ENCODE data around the gene ZFP36L2. TPM values are rescaled to one million over a fixed set of nuclear protein-coding genes. Genes with fewer than 3 reads are reported as not detected.

Gene ZFP36L2
- total and polyA plus RNA-seq, 9 of the 15 experiments (the other 6 are each of a cell fraction or from before 2014, with no cell fraction given), result 4.1 to 60.6 (median 20.3) TPM

GRCh38 chr2:43210467-43211303, 15.7 kb downstream of the ZFP36L2 start:
- Histone ChIP-seq H4K20me1 (replicated peaks; ENCODE audit: control insufficient read depth, insufficient read depth, low read length) (no peaks in the 10 kb centered on the region), H3K27me3 (ENCODE audit: control insufficient read depth in 2 of 2, insufficient read depth in 2 of 2, low read length in 2 of 2) (no peaks in the 10 kb centered on the region), H3K4me2 (ENCODE audit: insufficient read depth, low read length) (peak overlapping the region; percentile 28; the same call in 1 of the 2 replicates), H2AFZ (ENCODE audit: low read depth, low read length) (peak overlapping the region; percentile 94), H3K36me3 (ENCODE audit: control insufficient read depth, insufficient read depth, low read length) (no peaks in the 10 kb centered on the region), H3K9me1 (ENCODE audit: control insufficient read depth, insufficient read depth, low read length) (no peaks in the 10 kb centered on the region), H3K79me2 (ENCODE audit: control insufficient read depth, insufficient read depth, low read length) (no peaks in the 10 kb centered on the region), H3K4me3 (no peak overlapping the region), H3K9me3 (replicated peaks; ENCODE audit: control insufficient read depth, insufficient read depth, low read depth, low read length) (no peaks in the 10 kb centered on the region), H3K27ac (ENCODE audit: extremely low read depth, low read depth, low read length) (peak overlapping the region; percentile 53; the same call in 2 of the 3 replicates), H3K4me1 (replicated peaks in 1 of 2; ENCODE audit: control insufficient read depth in 2 of 2, insufficient read depth in 2 of 2, low read length in 2 of 2) (peaks cover 26 to 32% of the 10 kb centered on the region in 2 experiments), H3K9ac (ENCODE audit: insufficient read depth in 1 of 2, low read depth in 2 of 2, low read length in 2 of 2) (peak overlapping the region; percentile 27 to 86; a peak in 3 of 4 replicates)
- ATAC-seq, result peak; percentile 80
- BruUV-seq (replicated peaks), result no TSS peak
- intact Hi-C loops (cut with micrococcal nuclease) (no loop called here), in situ Hi-C loops (cut with MboI) (no loop called here)
- CTCF ChIA-PET (ENCODE audit: low intra/inter-chr PET ratio), result no interaction called here
- peak; percentile 56 to 77 (median 58) for DNase-seq (ENCODE audit: extremely low read depth in 1 of 4, low spot score in 3 of 4)
- POLR2A ChIA-PET, result interaction anchor here (0.6 to 1.8 kb wide), 5 partner anchors 9 to 288 kb away, joined by 3 to 6 read pairs (median 4); no protein-coding TSS in a partner anchor
- FAIRE-seq, result peak; percentile 85
- 48% methylated on average over 22 of the region's 23 CpGs for WGBS (ENCODE audit: insufficient coverage, low coverage, missing lambda C conversion rate)
- TF ChIP-seq BRD9 (IDR thresholded peaks at IDR 0.05; ENCODE audit: low read depth, partially characterized antibody) (no peak), HSF4 (CRISPR knock-in tag; IDR thresholded peaks at IDR 0.05; ENCODE audit: borderline replicate concordance) (no peak), PHF20 (IDR thresholded peaks at IDR 0.05; ENCODE audit: partially characterized antibody) (peak; percentile 91), ZBTB2 (IDR thresholded peaks at IDR 0.05) (0 out of 2 replicates have a peak, but pooled peaks have one; percentile 22), FOXA3 (CRISPR knock-in tag; conservative IDR thresholded peaks at IDR 0.05 in 1 of 2, IDR thresholded peaks at IDR 0.05 in 1 of 2) (peak; percentile 75 to 76; a peak in 3 of 4 replicates), ZBTB43 (CRISPR knock-in tag; IDR thresholded peaks at IDR 0.05) (peak; percentile 74), CBX3 (IDR thresholded peaks at IDR 0.05; ENCODE audit: borderline replicate concordance in 1 of 2, low read length in 2 of 2) (peak in 1 of 2 experiments; percentile 32; a peak in 1 of 3 replicates), ZNF639 (CRISPR knock-in tag; conservative IDR thresholded peaks at IDR 0.05 in 1 of 2, IDR thresholded peaks at IDR 0.05 in 1 of 2) (peak in 1 of 2 experiments; percentile 65; a peak in 2 of 4 replicates), ZNF134 (CRISPR knock-in tag; conservative IDR thresholded peaks at IDR 0.05) (no peak), NR4A1 (CRISPR knock-in tag; IDR thresholded peaks at IDR 0.05) (no peak), NR4A1 (tag; IDR thresholded peaks at IDR 0.05) (no peak), ZSCAN32 (CRISPR knock-in tag; IDR thresholded peaks at IDR 0.05) (no peak), NRF1 (conservative IDR thresholded peaks at IDR 0.05 in 1 of 2, IDR thresholded peaks at IDR 0.05 in 1 of 2) (peak; percentile 40 to 61; a peak in 3 of 4 replicates), ZFPM2 (CRISPR knock-in tag; IDR thresholded peaks at IDR 0.05) (no peak), HNRNPLL (IDR thresholded peaks at IDR 0.05; ENCODE audit: low read depth, low read length, poor library complexity, severe bottlenecking) (no peak)

All from K562 (cell line).